GM12878 (cell line): ENCODE measurements around the gene TRPM5. TPM values are rescaled to one million over a fixed set of nuclear protein-coding genes. Genes with fewer than 3 reads are reported as not detected.

Experiments
- ATAC-seq: fragments of 200-7000 bp; cut with Tn5 transposase; 3 replicates; pipeline ENCODE4 v1.9.1; 2020; ENCODE audit warnings: mild to moderate bottlenecking, moderate library complexity
- BruUV-seq: library from RNA; stranded (reverse); fragments of 400-500 nt; replicated peaks from 2 replicates; lab custom pipeline; 2021; lab: Mats Ljungman, UMichigan
- CTCF ChIA-PET: fragments of 300-600 bp; sonication (Branson Sonifier 250); formaldehyde crosslinking; extraction: SDS; loops from one replicate; lab custom pipeline; 2021; ENCODE audit warnings: inconsistent platforms; lab: Yijun Ruan, JAX
- POLR2A ChIA-PET: fragments of 350-600 bp; formaldehyde crosslinking; extraction: SDS; loops from one replicate; lab custom pipeline; 2021; ENCODE audit warnings: inconsistent platforms; lab: Charles Lee
- RAD21 ChIA-PET: fragments of 300-600 bp; sonication (Branson Sonifier 250); formaldehyde crosslinking; loops from one replicate; lab custom pipeline; 2023; ENCODE audit warnings: antibody characterized with exemption; ENCODE audit not compliant: unreplicated experiment; lab: Charles Lee
- SMC1A ChIA-PET: fragments of 300-600 bp; sonication (Branson Sonifier 250); formaldehyde crosslinking; loops from one replicate; lab custom pipeline; 2023; ENCODE audit not compliant: unreplicated experiment, uncharacterized antibody; lab: Charles Lee
- DNase-seq: peaks from one replicate; pipeline ENCODE4 v3.0.0-alpha.2; 2011; ENCODE audit warnings: low read depth, low spot score
- FAIRE-seq: peaks from 3 replicates; lab custom pipeline; 2011; peaks lifted over from hg19 to GRCh38; lab: Jason Lieb, UNC
- H2AFZ ChIP-seq: 2 replicates; pipeline ENCODE4 v1.6.0; 2011; ENCODE audit warnings: low read depth, low read length, control low read depth; ENCODE audit not compliant: control insufficient read depth
- H3K27ac ChIP-seq: 2 replicates; pipeline ENCODE4 v1.5.1; 2011; ENCODE audit warnings: control low read depth; ENCODE audit not compliant: control insufficient read depth, insufficient read depth
- H3K27me3 ChIP-seq, 2 experiments: replicated peaks in 1 of 2; 2 replicates each; pipeline versions ENCODE4 v1.6.0 to v1.6.1; 2011; ENCODE audit warnings: low read length in 1 of 2; ENCODE audit not compliant: control insufficient read depth in 2 of 2, insufficient read depth in 2 of 2
- H3K36me3 ChIP-seq, 2 experiments: 2 replicates each; pipeline ENCODE4 v1.5.1; 2011; ENCODE audit warnings: low read length in 1 of 2; ENCODE audit not compliant: control insufficient read depth in 2 of 2, insufficient read depth in 2 of 2
- H3K4me1 ChIP-seq: 2 replicates; pipeline ENCODE4 v1.6.1; 2011; ENCODE audit warnings: mild to moderate bottlenecking, low read length, moderate library complexity, mixed read lengths; ENCODE audit not compliant: control insufficient read depth, insufficient read depth
- H3K4me2 ChIP-seq: 2 replicates; pipeline ENCODE4 v1.6.0; 2011; ENCODE audit warnings: control low read depth; ENCODE audit not compliant: control insufficient read depth, insufficient read depth
- H3K4me3 ChIP-seq: fragments of 200-600 bp; sonication (generic); 2 replicates; pipeline ENCODE4 v1.5.1; 2016
- H3K79me2 ChIP-seq: 2 replicates; pipeline ENCODE4 v1.6.0; 2011; ENCODE audit warnings: low read length; ENCODE audit not compliant: control insufficient read depth, insufficient read depth
- H3K9ac ChIP-seq: 2 replicates; pipeline ENCODE4 v1.8.0; 2011; ENCODE audit warnings: low read length, control low read depth, mixed read lengths; ENCODE audit not compliant: control insufficient read depth, insufficient read depth
- H3K9me3 ChIP-seq: replicated peaks from 3 replicates; pipeline ENCODE4 v1.5.1; 2011; ENCODE audit warnings: mild to moderate bottlenecking, low read length; ENCODE audit not compliant: control insufficient read depth, insufficient read depth
- H4K20me1 ChIP-seq: 2 replicates; pipeline ENCODE4 v1.6.0; 2011; ENCODE audit not compliant: control insufficient read depth, insufficient read depth
- CEBPZ ChIP-seq: fragments of 150-350 bp; IDR thresholded peaks from 2 replicates; pipeline ENCODE4 v1.6.1; 2016; ENCODE audit warnings: low read depth, low read length
- CREM ChIP-seq: IDR thresholded peaks from 2 replicates; pipeline ENCODE4 v1.6.1; 2014; ENCODE audit warnings: antibody characterized with exemption, low read depth
- CUX1 ChIP-seq: IDR thresholded peaks from 2 replicates; pipeline ENCODE4 v1.6.1; 2012; ENCODE audit warnings: improper control_type of control experiment, low read depth, low read length; ENCODE audit not compliant: insufficient replicate concordance
- E2F4 ChIP-seq: IDR thresholded peaks from 2 replicates; pipeline ENCODE4 v1.6.1; 2012; ENCODE audit warnings: low read depth, low read length, improper control_type of control experiment
- ETV6 ChIP-seq, 2 experiments: fragments of 450-650 bp in 1 of 2; IDR thresholded peaks in 1 of 2; conservative IDR thresholded peaks in 1 of 2; 2 replicates each; pipeline ENCODE4 v1.6.1; 2014; ENCODE audit warnings: antibody characterized with exemption in 1 of 2, borderline replicate concordance in 1 of 2, low read depth in 1 of 2, mild to moderate bottlenecking in 1 of 2, moderate library complexity in 1 of 2
- GATAD2B ChIP-seq: fragments of 450-650 bp; conservative IDR thresholded peaks from 2 replicates; pipeline ENCODE4 v1.6.1; 2017; ENCODE audit warnings: low read depth, mild to moderate bottlenecking, moderate library complexity
- HDAC2 ChIP-seq: fragments of 200-600 bp; sonication (generic); IDR thresholded peaks from 2 replicates; pipeline ENCODE4 v1.6.1; 2017
- RELB ChIP-seq: fragments of 450-650 bp; IDR thresholded peaks from 2 replicates; pipeline ENCODE4 v1.6.1; 2017; ENCODE audit warnings: low read depth, mild to moderate bottlenecking, moderate library complexity
- RUNX3 ChIP-seq: IDR thresholded peaks from 2 replicates; pipeline ENCODE4 v1.6.1; 2012; ENCODE audit warnings: low read length, inconsistent platforms
- ZBED1 ChIP-seq: IDR thresholded peaks from 2 replicates; pipeline ENCODE4 v1.6.1; 2016; ENCODE audit warnings: borderline replicate concordance
- WGBS: methylation state at CpG from one replicate; pipeline ENCODE4 v1.1.6; 2016; ENCODE audit warnings: low lambda C conversion rate; ENCODE audit not compliant: insufficient replicate concordance, insufficient coverage; ENCODE audit errors: missing lambda C conversion rate; 5-methylcytosine and 5-hydroxymethylcytosine counted together
- in situ Hi-C: fragments of 300-500 bp; cut with MboI; formaldehyde crosslinking; loops from 9 replicates; pipeline ENCODE4 v1.14.3; 2018; ENCODE audit warnings: mixed read lengths
- intact Hi-C: fragments of 100-400 bp; cut with micrococcal nuclease; formaldehyde crosslinking; loops from one replicate; pipeline ENCODE4 v1.14.2; 2022; ENCODE audit not compliant: unreplicated experiment
- polyA plus RNA-seq, 11 experiments: library from polyadenylated mRNA; depleted of rRNA in 4 of 11; unstranded in 6 of 11; stranded (reverse) in 5 of 11; fragments of >200 nt; fragmentation: Nextera tagmentation in 4 of 11; fragmentation: Illumina TruSeq in 1 of 11; extraction: Ambion mirVana in 4 of 11; extraction: Trizol in 1 of 11; gene quantifications; 1 replicate in 1 of 11; 2 replicates in 10 of 11; pipeline versions ENCODE4 v1.2.1 to v1.2.3, GENCODE V29; 2011 to 2016; ENCODE audit warnings: inconsistent platforms in 2 of 11, missing spikeins in 2 of 11, low read depth in 1 of 11
- total RNA-seq, 4 experiments: library from RNA; depleted of rRNA in 3 of 4; stranded (reverse); fragments of >200 nt in 3 of 4; fragmentation: Illumina TruSeq in 1 of 4; extraction: Trizol in 1 of 4; gene quantifications; 2 replicates each; pipeline versions ENCODE4 v1.2.1 to v1.2.3, GENCODE V29; 2013 to 2021

TRPM5 gene
- total and polyA plus RNA-seq, 10 of the 15 experiments (the other 5 are each of a cell fraction or from before 2014, with no cell fraction given), result not detected

- FAIRE-seq (no peak), ATAC-seq (no peak), DNase-seq (no peak)
- WGBS, result 11% methylated on average over 10 of the region's 10 CpGs
- Histone ChIP-seq H3K4me2 (no peak overlapping the region), H3K4me3 (no peak overlapping the region), H3K27me3 (peaks cover 2 to 7% of the 10 kb centered on the region in 2 experiments; a peak in 3 of 4 replicates), H3K36me3 (no peaks in the 10 kb centered on the region), H4K20me1 (no peaks in the 10 kb centered on the region), H2AFZ (no peak overlapping the region), H3K9me3 (no peaks in the 10 kb centered on the region), H3K79me2 (no peaks in the 10 kb centered on the region), H3K4me1 (no peaks in the 10 kb centered on the region), H3K9ac (no peak overlapping the region), H3K27ac (no peak overlapping the region)
- in situ Hi-C loops, result no loop called here
- SMC1A ChIA-PET, result no interaction called here
- CTCF ChIA-PET, result no interaction called here
- no TSS peak for BruUV-seq
- POLR2A ChIA-PET, result no interaction called here
- intact Hi-C loops, result loop anchor here (2.0 kb wide), 1 partner anchor 19 kb away; no protein-coding TSS in a partner anchor
- RAD21 ChIA-PET, result no interaction called here
- TF ChIP-seq HDAC2 (no peak), CREM (no peak), GATAD2B (no peak), ZBED1 (no peak), ETV6 (conservative IDR thresholded peaks at IDR 0.05 in 1 of 2, IDR thresholded peaks at IDR 0.05 in 1 of 2; ENCODE audit: borderline replicate concordance in 1 of 2, low read depth in 1 of 2) (no peak), RELB (no peak), CEBPZ (no peak), E2F4 (no peak), RUNX3 (no peak), CUX1 (no peak)
Measured at GRCh38 chr11:2447951-2448650, 3.8 kb upstream of the TRPM5 start.
